NCI-H2081 (cell line): Measurements from ENCODE around the gene CRYBG2.
"Not testable (repeated sequence)": the region's sequence is repeated elsewhere in the genome, so short reads cannot be mapped to it uniquely, and the experiment has no call there.

Source experiments
- DNase-seq, 2 experiments: peaks; one replicate each; lab custom pipeline; 2025; lab: John Stamatoyannopoulos, UW

Gene CRYBG2, protein sequence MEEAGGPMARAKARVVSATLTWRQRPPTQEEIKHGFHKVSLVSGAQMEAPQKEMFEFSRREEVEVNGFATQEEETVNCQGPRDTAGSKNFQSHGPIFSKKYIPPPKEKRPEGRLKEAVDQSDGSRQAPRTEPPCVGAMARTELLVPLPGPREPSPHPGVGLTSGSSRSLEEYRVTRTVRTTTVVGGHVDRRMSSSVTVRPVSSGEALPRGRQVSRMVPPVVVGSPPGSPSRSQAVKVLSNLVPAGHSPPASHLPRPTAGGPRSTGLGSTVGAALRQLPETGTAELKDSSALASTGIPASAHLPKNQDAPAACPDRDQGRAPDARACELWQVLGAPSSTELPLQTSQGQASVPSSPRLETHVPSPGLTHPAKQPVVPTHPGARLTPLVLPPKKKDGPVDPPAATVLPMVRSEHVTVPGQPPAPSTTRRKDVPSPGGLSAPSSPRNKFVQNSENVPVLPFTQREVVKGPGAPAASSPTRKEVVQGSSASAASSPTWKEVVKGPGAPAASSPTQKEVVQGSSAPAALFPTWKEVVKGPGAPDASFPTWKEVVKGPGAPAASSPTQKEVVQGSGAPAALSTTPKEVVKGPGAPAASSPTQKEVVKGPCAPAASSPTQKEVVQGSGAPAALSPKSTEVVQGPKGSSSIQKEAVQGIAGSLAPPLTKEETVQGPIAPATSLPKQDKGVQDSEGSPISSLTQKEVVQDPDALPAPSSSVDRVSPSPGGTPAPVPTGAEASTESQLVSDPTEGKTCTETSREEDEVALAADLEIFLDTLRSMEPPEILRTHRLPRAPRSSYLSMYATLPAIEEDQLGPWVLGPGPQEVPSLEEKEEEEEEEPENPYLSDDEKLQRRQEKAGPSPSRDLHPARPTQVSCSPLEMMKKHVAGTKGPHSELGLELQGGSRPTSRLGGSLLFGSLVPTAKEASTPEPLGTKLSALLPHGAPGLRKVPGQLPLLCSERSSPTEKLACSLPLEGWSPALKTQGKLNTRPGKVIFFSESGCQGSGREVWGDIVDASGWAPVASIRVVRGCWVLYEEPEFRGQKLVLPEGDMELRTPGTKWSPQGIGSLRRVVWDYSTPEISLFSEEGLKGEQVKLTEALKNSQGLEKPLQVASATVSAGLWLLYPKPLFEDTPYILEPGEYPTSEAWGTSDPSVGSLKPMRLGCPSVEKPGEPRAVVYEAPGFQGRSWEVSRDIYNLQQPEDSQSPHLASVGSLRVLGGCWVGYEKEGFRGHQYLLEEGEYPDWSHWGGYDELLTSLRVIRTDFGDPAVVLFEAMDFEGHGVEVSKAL (N-terminal part only)

DNA sequence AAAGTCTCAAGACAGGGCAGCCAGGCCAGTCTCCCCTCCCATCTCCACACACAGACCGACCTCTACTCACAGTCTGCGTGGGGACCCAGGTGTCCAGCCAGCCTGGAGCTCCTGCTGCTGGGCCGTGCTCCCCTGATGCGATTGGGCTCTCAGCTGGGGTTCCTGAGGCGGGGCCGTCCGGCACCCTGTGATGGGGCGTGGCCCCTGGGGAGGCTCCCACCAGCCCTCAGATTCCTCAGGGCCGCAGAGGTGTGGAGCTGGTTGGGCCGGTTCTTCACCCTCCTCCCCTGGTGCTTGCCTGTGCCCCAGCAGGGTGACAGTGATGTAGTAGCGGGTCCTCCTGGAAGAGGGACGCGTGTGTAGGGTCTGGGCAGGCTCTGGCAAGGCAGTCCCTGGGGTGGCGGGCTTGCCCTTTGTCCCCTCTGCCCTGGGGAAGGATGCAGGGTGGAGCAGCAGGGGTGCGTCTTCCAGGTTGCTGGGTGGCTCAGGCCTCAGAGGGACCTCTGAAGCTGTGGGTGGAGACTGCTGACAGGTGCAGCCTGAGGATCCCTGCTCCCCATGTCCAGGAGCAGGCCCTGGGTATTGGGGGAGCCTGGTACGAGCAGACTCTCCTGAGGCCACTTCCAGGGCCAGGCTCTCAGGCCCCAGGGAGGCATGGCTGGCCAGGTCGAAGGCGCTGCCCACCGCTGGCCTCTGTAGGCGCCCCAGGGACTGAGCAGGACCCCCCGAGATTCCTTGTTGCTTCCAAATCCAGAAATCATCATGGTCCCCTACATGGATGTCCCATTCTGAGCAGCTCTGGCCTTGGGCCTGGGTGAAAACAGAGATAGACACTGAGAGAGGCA, at the start of gene CRYBG2:
Gene CRYBG2 (minus strand): TSS at position 155 of the 845 bp plus-strand sequence. CDS start 7,473 bp downstream, outside the sequence.
- DNase-seq: no peak

DNA sequence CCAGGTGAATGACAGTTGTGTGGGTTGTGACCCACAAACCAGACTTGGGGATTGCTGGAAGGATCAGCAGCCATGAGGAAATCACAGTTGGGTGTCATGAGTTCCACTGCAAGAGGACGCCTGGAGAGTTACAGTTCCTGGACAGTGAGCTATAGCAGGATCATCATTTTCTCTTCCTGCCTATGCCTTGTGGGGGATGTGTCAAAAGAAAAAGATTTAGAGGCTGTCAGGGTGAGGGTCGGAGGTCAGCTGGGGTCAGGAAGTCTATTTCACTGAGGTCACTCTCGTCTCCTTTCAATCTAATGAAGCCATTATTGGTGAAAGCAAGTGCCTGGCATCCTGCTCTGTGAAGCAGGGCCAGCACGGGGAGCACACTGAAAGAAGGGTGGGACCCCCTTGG, 49.7 kb upstream of the CRYBG2 start:
- no peak for DNase-seq

DNA sequence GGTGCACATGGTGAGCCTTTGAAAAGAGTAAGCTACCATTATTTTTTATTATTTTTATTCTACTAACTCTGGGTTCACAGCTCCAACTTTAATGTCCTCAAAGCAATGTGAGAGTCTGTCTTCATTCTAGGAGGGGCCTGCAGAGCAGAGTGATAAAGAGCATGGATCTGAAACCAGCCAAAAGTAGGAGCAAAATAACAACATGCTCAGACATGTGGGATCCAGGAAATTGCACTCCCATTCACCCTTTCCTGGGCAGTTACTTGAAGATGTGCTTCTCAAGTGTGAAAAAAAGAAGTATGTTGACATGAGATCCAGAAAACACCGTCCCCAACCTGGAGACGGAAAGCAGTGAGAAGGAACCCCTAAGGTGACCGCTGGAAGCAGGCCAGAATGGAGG, 48.0 kb upstream of the CRYBG2 start:
- DNase-seq: no peak

DNA sequence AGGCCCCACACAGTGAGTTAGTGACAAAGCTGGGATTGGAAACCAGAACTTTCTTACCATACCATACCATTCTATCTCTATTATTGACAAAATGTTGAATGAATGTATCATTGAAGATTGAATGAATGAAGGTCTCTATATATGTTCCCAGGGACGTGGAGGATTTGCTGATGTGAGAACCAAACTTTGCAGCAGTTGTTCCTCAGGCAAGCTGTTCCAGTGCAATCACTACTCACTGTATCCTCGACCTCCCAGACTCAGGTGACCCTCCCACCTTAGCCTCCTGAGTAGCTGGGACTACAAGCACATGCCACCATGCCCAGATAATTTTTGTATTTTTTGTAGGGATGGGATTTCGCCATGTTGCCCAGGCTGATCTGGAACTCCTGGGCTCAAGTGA, 45.1 kb upstream of the CRYBG2 start:
- DNase-seq: no peak

DNA sequence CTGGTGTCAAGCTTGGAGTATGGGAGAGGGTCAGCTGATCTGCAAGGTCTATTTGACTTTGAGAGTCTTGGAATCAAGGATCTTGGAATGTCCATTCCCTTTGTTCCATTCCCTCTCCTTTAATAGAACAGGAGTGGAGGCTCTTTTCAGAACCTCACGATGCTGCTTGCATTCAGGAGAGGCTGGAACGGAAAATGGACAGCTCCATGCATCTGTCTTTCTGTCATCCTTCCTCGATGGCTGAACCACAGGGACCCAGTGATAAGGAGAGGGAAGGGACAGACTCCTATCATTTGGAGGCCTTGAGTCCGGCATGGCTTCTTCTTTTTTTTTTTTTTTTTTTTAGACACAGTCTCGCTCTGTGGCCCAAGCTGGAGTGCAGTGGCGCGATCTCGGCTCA, 41.8 kb upstream of the CRYBG2 start:
- DNase-seq: no peak

DNA sequence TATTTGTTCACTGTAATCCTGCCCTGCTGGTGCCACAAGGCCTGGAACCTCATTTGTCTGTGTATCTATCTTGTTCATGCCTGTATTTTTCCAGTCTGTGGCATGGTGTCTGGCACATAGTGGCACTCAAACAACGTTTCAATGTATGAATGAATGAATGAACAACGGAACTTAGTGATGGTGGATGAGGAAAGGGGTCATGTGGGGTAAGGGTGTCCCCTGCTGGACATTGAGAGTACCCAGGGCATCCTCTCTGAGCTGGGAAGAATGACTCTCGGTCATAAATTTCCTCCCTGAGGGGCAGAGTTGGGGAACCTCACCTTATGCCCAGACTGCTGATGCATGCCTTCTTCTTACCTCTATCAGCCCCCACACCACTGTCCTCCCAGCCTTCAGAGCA, 37.5 kb upstream of the CRYBG2 start:
- peak in 1 of 2 experiments; percentile 2 for DNase-seq

DNA sequence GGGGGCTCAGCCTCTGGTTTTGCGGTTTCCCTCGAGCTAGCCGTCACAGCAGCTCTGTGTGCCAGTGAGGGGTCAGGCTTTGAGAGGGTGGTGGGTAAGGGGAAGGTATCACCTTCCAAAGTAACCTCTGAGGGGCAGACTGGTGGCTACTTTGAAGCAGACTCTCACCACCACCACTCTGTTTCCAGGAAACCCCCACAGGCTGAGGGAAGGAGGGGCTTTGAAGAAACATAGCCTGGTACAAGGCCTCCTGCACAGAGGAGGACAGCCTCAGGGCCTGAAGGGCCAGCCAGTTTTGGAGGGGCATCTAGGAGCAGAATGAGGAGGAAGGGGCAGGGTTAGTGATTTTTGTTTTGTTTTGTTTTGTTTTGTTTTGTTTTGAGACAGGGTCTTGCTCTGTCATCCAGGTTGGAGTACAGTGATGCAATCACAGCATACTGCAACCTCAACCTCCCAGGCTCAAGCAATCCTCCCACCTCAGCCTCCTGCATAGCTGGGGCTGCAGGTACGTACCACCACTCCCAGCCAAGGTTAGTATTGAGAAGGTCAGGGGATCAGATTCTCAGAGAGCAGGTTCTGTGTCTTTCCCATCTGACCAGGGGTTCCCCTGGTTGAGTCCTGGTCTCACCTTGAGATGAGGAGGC, 35.8 kb upstream of the CRYBG2 start:
- DNase-seq: no peak

DNA sequence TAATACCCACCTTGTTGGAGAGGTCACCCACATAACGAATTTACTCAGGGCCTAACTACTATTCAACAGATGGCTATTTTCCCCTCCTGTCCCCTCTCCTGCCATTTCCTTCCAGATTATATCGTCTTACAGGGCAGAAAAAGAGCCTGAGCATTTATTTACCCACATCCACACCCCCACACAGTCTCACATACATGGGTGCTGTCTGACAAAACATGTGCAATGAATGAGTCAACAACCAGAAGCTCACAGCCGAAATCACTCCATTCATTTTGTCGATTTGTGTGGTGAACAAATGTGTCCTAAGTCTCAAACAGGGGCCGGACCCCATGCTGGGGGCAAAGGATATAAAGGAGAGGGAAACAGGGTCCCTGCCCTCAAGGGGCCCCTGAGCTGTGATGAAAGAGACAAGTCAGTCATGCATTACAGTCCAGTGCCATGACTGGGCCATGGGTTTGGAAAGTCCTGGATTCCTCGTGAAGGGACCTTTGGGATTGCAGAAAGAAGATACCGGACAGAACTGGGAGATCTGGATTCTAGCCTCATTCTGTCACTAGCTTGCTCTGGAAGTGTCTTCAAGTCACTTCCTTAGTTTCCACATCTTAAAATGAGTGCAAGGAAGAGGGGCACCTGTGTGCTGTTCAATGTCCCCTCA, 35.0 kb upstream of the CRYBG2 start:
- DNase-seq: no peak

DNA sequence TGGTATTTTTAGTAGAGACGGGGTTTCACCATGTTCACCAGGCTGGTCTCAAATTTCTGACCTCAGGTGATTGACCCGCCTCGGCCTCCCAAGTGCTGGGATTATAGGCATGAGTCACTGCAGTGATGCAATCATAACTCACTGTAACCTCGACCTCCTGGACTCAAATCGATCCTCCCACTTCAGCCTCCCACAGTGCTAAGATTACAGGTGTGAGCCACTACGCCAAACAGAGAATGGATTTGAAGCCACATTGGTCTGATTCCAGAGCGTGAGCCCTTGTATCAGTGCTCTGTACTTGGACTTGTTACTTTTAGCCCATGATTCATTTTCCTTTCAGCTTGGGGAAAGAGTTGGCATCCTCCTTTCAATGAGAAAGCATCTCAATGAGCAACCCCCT, 33.5 kb upstream of the CRYBG2 start:
- DNase-seq: no peak

DNA sequence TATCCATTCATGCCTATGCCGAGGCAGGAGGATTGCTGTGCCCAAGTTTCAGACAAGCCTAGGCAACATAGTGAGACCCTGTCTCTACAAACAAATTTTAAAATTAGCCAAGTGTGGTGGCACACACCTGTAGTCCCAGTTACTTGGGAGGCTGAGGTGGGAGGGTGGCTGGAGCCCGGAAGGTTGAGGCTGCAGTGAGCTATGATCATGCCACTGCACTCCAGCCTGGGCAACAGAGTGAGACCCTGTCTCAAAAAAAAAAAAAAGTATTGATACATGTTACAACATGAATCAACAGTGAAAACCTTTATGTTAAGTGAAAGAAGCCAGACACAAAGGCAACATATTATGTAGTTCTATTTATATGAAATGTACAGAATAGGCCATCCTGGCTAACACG, 31.1 kb upstream of the CRYBG2 start:
- DNase-seq: not testable (repeated sequence)

DNA sequence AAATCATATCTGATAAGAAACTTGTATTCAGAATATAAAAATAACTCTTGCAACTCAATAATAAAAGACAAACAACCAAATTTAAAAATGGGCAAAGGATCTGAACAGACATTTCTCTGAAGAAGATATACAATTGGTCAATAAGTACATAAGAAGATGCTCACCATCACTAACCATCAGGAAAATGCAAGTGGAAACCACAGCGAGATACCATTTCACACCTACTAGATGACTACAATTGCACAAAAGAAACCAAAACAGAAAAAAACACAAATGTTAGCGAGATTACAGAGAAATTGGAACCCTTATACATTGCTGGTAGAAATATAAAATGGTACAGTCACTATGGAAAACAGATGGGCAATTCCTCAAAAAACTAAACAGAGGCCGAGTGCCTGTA, 30.1 kb upstream of the CRYBG2 start:
- no peak for DNase-seq

DNA sequence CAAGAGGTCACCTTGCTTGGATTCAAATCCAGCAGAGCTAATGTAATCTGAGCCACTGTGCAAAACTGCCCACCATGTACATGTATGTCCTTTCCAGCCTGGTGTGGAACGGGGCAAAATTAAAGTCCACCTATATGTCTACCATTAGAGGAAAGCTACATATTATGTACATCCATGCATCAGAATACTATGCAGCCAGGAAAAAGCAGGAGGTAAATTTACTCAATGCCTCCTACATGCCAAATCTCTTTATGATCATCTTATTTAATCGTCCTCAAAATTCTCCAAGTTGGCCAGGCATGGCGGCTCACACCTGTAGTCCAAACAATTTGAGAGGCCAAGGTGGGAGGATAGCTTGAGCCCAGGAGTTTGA, 24.9 kb upstream of the CRYBG2 start:
- DNase-seq: no peak

DNA sequence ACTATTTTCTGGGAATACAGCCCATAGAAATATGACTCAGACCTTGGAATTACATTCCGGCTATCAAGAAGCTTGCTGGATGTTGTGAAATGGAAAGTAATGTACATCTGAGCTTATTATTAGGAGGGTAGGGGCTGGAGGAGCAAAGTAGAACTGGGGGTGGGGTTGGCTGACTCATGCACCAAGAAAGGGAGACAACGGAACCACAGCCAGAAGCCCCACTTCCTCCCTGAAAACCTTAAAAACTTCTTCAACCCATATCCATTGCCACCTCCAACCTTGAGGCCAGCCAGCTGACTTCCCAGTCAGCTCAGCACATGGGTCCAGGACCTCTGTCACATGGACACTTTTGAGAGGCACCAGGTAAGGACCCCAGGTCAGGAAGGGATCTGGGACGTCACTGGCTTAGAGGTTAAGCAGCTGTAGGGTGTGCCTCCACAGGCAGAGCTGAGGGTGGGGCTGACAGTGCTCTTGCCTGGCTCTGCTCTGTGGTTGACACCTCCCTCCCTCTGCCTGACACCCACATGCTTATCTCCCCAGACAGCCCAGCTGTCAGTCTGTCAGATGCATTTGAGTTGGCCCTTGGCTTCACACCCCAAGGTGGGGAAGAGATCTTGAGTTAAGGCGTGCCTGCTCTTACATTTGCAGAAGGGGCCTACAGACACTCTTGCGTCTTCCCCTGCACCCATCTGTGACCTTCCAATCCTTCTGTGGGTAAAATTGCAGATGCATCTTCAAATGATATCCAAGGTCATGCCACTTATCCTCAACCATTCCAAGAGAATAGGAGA, 24.4 kb upstream of the CRYBG2 start:
- DNase-seq: no peak

DNA sequence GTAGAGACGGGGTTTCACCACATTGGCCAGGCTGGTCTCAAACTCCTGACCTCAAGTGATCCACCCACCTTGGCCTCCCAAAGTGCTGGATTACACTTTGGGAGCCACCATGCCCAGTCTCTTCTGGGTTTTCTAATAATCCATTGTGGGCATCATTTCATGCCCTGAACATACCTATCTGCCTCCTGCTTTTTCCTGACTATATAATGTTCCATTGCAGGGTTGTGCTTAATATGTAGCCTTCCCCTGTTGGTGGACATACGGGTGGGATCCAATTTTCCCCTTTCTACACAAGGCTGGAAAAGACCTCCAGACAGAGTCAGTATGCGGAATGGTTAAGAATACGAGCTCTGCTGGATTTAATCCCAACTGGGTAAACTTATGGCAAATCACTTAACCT, 22.1 kb upstream of the CRYBG2 start:
- DNase-seq: no peak

DNA sequence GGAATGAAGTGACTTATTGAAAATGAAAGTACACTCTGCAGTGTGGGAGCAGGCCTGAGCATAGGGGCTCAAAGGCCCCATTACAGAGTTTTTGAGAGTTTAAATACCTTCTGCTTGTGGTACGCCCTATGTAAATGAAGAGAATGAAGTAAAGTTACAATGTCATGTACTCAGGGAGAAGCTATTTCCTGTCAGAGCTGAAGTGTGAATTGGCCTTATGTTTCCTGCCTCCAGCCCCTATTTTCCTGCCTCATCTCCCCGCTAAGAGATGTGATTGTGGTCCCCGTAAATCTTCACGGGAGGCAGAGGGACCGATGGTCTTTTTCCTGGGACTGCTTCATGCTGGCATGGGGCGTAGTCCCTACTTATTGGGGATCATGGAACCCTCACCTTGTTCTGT, 21.2 kb upstream of the CRYBG2 start:
- DNase-seq: no peak

DNA sequence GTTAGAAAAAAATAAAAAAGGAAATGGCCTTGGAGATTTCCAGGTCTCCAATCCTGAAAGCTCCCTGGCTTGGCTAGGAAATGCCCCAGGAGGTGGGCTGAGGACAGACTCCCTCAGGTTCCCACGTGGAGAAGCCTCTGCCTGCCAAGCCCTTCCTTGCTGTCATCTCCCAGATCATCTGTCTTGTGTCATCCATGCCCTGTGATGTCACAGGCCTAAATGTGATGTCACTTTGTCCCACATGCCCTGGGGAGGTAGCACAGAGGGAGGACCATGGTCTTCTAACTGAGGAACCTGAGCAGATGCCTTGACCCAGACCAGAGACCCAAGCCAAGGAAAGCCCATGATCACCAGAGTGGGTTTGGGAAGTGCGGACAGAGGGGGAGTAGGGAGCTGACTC, 20.4 kb upstream of the CRYBG2 start:
- not testable (repeated sequence) for DNase-seq

DNA sequence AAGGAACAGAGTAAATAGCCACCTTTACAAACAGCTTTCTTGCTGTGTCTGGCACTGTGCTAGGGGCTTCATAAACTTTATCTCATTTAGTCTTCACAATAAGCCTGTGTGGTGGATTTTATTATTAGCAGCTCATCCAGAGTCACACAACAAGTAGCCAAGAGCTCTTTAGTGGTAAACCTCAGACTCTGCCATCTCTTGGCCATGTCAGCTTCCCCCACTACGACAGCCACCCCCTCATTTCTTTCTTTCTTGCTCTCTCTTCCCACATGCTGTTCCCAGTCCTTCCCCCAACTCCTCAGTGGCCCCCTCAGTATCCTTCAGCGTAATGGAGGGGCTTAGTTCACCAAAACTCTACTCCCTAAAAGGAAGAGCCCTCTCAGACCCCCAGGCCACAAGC, 19.9 kb upstream of the CRYBG2 start:
- no peak for DNase-seq

DNA sequence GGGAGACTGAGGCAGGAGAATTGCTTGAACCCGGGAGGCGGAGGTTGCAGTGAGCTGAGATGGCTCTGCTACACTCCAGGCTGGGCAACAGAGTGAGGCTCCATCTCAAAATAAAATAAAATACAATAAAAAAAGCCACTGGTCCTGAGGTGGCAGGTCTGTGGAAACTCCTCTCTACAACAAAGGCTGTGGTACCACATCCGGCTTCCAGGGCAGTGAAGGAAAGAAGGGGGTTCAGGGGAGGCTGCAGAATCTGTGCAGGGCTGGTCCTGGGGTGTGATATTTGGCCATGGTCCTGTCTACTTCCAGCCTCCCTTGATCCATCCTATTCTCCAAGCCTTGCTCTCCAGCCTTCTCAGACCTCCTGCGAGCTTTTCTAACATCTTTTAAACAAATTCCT, 19.4 kb upstream of the CRYBG2 start:
- no peak for DNase-seq

DNA sequence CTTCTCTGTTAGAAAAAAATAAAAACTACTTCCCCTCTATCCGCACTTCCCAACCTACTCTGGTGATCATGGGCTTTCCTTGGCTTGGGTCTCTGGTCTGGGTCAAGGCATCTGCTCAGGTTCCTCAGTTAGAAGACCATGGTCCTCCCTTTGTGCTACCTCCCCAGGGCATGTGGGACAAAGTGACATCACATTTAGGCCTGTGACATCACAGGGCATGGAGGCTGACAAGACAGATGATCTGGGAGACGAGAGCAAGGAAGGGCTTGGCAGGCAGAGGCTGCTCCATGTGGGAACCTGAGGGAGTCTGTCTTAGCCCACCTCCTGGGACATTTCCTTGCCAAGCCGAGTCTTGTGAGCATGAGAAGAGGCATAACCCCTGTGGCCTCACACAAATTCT, 18.7 kb upstream of the CRYBG2 start, which contains the start of gene ZNF683:
Gene ZNF683 (minus strand): TSS at position 140 of the 400 bp plus-strand sequence. CDS start 4,179 bp downstream, outside the sequence.
- not testable (repeated sequence) for DNase-seq
